CD4-positive, alpha-beta T cell treated with Interleukin-17A for 1 hour (primary cell): Measurements from ENCODE around the gene CRIM1.

Experiments used
- DNase-seq: peaks from one replicate; pipeline ENCODE4 v3.0.0-alpha.2; 2020

The CRIM1 gene

DNA sequence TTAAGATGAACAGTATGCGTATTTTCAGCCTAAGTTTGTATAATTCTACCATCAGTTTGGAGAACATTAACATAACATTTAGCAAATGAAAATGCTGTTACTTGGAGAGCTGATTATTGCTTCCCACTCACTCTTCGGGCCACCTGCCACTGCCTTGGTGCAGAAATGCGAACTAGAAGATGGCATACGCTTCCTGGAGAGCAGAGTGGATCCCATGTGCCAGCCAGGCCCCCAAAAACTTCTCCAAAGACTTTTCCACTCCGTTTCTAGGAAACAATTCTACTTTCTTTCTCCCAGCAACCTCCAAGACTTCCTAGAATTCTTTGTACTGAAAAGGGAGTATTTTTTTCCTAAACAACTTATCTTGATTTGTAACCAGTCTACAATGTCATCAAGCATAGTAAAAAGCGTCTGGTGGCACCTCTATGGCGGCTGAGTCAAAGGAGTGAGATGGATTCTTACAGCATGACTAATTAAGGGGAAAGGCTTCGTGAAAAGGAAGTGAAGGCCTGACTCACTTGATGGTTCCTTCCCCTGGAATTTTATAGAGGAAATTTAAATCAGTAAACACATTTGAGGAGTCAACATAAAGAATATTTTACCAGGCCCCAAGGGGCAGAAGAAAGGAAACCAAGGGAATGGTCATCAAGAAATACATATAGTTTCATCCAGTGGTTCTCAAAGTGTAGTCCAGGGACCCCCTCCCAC, 205.8 kb downstream of the CRIM1 start:
- no peak for DNase-seq

DNA sequence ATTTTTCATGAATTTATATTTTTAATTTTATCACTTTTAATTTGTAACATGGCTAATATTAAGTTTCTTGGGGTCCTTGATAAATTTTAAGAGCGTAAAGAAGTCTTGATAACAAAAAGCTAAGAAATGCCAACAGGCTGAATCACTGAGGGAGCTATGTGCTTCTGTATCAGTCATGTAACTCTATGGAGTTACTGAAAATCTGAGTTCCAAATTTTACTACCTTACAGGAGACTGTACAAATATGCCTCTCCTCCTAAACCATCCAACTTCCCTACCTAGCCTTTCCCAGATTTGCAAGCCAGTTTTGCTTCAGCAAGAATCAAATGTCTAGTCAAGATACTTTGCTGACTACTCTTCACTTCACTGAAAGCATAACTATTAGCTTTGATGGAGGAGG, 206.7 kb downstream of the CRIM1 start:
- no peak for DNase-seq

DNA sequence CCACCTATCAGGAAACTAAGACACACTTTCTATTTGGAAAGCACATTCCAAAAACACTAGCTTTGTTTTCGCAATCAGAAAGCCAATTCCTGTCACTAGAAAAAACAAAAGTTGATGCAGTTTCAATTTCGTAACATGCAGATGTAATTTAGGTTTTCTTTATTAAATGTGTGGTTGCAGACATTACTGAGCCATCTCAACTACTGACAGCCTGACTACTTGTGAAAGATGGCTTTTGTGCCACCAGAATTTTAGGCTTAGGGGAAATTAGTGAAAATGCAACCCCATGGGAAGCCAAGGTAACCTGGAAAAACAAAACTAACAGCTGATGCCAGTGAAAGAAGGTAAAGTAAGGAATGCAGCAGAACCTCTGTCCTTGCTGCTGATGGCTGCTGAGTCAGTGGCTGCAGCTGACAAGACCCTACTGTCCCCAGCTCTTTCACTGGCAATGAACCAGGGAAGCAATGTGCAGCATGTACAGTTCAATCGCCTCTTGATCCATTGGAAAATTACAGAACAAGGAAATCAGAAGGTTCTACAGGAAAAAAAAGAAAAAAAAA, 207.5 kb downstream of the CRIM1 start:
- no peak for DNase-seq

DNA sequence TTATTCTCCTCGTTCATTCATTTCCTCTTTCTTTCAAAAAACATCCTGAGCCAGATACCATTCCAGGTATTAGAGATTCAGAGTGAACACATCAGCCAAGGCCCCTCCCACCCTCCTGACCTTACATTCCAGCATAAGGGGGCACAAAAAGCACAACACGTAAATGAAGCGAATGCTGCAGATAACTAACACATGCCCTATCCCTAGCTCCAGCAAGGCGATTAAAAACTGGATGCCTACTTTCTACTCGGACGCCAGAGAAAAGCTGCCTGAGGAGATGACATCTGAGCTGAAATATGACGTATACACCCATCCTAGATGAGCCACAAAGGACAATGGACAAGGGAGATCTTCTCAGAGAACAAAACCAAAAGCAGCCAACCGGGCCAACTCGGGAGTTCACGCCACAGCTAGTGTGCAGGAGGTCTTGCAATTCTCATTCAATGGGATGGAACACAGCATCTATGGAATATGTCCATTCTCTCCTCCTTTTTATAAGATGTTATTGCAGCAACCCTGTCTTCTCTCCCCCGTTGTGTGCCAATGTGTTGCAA, 208.9 kb downstream of the CRIM1 start:
- DNase-seq, result no peak

- DNase-seq, result no peak
Measured at GRCh38 chr2:36565712-36566111, 210.1 kb downstream of the CRIM1 start.

DNA sequence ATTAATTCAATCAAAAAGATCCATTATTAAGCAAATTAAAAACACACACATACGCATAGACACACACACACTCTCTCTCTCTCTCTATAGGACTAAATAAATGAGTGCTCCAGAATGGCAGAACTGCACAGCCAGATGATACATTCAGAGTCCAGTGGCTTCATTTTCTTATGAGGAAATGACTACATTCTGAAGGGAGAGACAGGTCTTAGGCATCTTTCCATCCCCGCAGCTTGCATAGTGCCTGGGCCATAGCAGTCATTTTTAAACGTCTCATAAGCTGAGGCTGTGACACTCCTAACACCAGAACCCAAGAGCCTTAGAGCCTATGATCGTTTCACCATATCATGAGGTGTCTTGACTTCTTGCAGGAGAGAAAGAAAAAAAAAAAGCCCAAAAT, 211.3 kb downstream of the CRIM1 start:
- no peak for DNase-seq

GRCh38 chr2:36567711-36568408, 212.3 kb downstream of the CRIM1 start:
- DNase-seq, result no peak

- no peak for DNase-seq
Measured at GRCh38 chr2:36568516-36569246, 213.1 kb downstream of the CRIM1 start.

DNA sequence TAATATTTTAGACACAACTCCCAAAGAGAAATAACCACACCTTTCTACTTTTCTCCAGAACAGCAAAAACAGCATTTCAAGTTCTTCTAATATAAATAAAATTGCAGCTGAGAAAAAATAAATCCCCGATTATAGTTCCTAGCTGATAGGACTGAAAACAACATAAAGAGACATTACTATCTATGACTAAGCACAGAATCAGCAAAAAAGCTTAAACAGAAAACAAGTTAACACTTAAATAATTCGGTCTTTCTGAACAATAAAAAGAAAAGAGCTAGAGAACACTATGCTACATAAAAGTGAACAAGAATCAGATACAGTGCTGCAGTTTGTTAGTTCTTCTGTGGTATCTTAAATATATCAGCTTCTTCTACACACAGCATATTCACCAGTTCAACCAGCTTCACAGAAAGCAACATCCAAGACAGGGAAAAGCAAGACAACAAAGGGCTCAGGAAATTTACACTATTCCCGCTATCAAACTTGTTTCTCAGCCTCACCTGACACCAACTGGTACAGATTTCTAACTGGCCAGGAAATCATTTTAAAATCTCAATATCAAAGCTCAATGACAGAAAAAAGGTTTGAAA, 213.8 kb downstream of the CRIM1 start:
- DNase-seq, result no peak

DNA sequence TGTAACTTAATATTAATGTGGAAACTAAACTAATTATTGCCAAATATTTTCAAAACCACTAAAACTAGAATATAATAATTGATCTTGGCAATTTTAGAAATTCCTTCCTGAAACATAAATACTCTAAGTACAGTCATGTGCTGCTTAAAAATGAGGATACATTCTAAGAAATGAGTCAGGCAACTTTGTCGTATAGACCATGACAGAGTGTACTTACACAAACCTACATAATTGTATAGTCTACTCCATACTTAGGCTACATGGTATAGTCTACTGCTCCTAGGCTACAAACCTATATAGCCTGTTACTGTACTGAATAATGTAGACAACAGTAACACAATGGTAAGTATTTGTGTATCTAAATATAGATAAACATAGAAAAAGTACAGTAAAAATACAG, 214.8 kb downstream of the CRIM1 start:
- no peak for DNase-seq

- DNase-seq, result no peak
Measured at GRCh38 chr2:36572054-36572718, 216.6 kb downstream of the CRIM1 start.

DNA sequence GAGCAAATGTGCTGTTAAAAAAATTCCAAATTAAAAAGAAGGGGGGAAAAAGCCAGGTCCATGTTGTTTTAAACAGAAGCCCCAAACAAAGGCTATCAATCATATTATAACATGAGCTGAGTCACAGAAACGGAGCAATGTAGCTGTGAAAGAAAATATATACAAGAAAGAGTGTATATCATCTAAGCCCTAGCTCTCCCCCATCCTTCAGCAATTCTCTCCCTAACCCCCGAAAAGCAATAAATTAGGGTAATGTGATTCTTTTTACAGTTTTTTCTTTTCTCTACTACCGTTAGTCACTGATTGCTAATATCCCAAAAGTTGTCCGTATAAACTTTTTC, 217.1 kb downstream of the CRIM1 start:
- no peak for DNase-seq

DNA sequence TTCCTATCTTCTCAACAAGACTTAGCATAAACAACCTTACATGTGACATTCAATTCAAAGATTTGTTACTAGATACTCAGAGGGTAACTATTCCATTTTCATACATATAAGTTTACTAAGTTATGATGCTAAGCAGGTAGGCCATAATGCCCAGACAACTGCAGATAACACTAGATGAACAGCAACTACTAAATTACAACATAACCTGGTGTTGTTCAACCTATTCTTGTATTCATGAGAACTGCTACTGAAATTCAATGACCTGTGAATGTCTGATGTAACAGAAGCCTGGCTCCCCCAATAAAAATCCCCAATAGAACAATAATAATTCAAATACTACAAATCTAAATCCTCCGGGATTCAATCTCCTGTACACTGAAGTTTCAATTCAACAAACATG, 217.6 kb downstream of the CRIM1 start:
- no peak for DNase-seq

DNA sequence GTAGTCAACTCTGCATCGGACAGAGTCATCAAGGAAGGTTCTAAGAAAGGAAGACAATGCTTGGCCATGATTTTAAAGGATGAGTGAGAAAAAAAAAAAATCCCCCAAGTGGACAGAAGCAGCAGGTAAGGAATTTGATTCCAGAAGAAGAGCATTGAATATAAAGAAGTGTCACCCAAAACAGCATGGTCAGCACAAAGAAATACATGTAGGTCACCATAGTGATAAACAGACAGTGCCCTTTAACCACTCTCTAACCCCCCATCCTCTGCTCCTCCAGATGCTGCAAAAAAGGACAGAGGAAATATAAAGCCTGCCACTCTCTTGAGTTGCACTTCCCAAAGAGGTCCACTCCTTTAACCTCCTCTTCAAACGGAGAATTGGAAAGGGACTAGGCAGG, 219.0 kb downstream of the CRIM1 start:
- DNase-seq, result no peak

DNA sequence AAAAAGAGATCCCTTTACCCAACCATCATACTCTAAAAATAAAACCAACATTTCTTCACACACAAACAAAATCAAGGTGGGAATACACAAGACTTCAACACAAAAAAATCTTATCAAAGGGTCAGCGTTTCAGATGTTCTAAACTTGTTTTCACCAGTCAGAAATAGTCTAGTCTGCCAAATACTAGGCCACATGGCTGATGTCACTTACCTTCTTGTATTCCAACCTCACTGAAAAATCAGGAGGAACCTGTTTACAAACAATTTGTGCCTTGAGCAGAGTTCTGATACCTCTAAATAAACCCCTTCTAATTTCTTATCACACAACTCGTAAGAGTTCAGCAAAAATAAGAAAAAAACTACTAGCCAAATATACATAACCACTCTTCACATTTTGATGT, 222.3 kb downstream of the CRIM1 start:
- DNase-seq, result no peak

GRCh38 chr2:36578343-36579296, 223.0 kb downstream of the CRIM1 start:
- no peak for DNase-seq

DNA sequence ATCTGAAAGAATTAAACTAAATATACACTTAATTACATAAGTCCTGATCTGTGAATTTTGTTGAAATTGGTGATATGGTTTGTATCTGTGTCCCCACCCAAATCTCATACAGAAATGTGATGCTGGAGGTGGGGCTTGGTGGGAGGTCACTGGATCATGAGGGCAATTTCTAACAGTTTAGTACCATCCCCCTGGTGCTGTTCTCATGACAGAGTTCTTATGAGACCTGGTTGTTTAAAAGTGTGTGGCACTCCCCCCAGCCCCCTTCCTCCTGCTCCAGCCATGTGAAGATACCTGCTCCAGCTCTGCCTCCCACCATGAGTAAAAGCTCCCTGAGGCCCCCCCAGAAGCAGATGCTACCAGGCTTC, 223.7 kb downstream of the CRIM1 start:
- no peak for DNase-seq

DNA sequence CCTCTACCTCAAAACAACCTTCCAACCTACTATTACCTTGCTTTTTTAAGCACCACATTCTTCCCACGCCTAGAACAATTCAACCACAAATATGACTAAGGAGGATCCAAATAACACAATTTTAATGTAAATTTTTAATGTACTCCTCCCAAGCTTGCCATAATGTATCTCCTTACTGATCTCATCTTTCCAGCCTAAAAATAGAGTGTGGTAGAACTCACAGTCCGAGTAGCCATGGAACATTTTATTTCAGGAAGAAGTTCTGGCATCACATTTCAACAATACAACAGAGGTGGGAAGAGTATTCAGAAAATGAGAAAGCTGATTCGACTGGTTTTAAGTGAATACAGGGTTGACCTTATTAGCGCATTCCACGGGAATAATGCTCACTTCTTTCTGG, 227.0 kb downstream of the CRIM1 start:
- DNase-seq, result no peak

DNA sequence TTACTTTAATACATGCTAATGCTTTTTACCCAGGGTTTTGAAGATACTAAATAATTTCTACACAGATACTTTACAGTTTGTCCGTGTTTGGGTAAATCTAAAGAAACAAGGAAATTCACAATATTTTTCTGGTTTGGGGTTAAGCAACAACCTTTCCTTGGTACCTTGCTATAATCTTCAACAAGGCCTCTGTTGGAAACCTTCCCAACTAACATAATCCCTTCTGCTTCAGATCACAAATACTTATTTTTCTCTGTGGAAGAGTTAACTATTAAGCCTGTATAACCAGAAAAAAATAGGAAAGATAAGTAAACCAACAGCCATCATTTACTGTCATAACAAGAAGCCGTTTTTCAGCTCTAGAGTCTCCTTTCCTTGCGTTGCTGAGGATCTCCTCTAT, 227.4 kb downstream of the CRIM1 start:
- no peak for DNase-seq

GRCh38 chr2:36584148-36584794, 228.7 kb downstream of the CRIM1 start:
- no peak for DNase-seq

DNA sequence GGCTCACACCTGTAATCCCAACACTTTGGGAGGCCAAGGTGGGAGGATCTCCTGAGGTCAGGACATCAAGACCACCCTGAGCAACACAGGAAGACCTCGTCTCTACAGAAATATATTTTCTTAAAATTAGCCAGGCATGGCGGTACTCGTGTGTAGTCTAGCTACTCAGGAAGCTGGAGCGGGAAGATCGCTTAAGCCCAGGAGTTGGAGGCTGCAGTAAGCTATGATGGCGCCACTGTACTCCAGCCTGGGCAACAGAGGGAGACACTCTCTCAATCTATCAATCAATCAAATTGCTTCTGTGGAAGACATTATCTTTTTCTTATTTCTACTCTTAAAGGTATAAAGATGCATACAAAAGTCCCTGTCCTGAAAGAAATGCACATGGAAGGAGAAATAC, 231.1 kb downstream of the CRIM1 start:
- DNase-seq, result no peak
